Measurements from ENCODE around the gene TMEM74B. TPM values are rescaled to one million over a fixed set of nuclear protein-coding genes. Genes with fewer than 3 reads are reported as not detected.

TMEM74B gene
- total and polyA plus RNA-seq, 2 donors (not counting 1 experiment from before 2014, with no cell fraction given): 0.42 to 1.4 TPM

- intact Hi-C loops (cut with micrococcal nuclease): no loop called here
- no peak overlapping the region for H3K9ac ChIP-seq (ENCODE audit: low read length)
- H3K4me3 ChIP-seq (ENCODE audit: control extremely low read depth in 1 of 5, extremely low read depth in 1 of 5, insufficient read depth in 1 of 5, low read depth in 2 of 5, low read length in 4 of 5): no peak overlapping the region
- TF ChIP-seq EZH2 (IDR thresholded peaks at IDR 0.05; ENCODE audit: borderline replicate concordance, insufficient read depth, low read depth, low read length, poor library complexity, severe bottlenecking): no peak
- TF ChIP-seq CTCF (IDR thresholded peaks at IDR 0.05): no peak
- ChIA-PET CTCF (interaction anchor here (0.9 kb wide), 1 partner anchor 54 kb away, joined by 3 read pairs; no protein-coding TSS in a partner anchor), POLR2A (no interaction called here)
- H3K79me2 ChIP-seq (ENCODE audit: control insufficient read depth, insufficient read depth, low read length): no peaks in the 10 kb centered on the region
- no peaks in the 10 kb centered on the region for H3K27me3 ChIP-seq (replicated peaks in 1 of 4; ENCODE audit: control extremely low read depth in 1 of 4, control insufficient read depth in 3 of 4, insufficient read depth in 4 of 4, low read length in 3 of 4)
- peaks cover 28% of the 10 kb centered on the region for H4K20me1 ChIP-seq (ENCODE audit: control insufficient read depth, insufficient read depth, low read length, poor library complexity, severe bottlenecking)
- peaks cover 3 to 60% of the 10 kb centered on the region in 2 experiments for H3K36me3 ChIP-seq (replicated peaks in 1 of 2; ENCODE audit: control extremely low read depth in 1 of 2, control insufficient read depth in 1 of 2, extremely low read depth in 1 of 2, insufficient read depth in 2 of 2, low read length in 1 of 2)
- no peak overlapping the region for H2AFZ ChIP-seq (ENCODE audit: insufficient read depth, low read depth, low read length, poor library complexity, severe bottlenecking)
- H3K4me1 Mint-ChIP-seq: peaks cover 3% of the 10 kb centered on the region
- no peak overlapping the region for H3K4me2 ChIP-seq (replicated peaks; ENCODE audit: low read depth, low read length, poor library complexity, severe bottlenecking)
- H3K4me1 ChIP-seq (ENCODE audit: control insufficient read depth in 2 of 2, insufficient read depth in 2 of 2, low read length in 2 of 2): no peaks in the 10 kb centered on the region
- ATAC-seq (ENCODE audit: low read depth) (no peak), DNase-seq (no peak)
- H3K9me3 Mint-ChIP-seq (ENCODE audit: insufficient read depth): peaks cover 3% of the 10 kb centered on the region
- no peak overlapping the region for H3K4me3 Mint-ChIP-seq
- H3K27ac ChIP-seq (ENCODE audit: low read length in 2 of 2): no peak overlapping the region
- no peak overlapping the region for H3K27ac Mint-ChIP-seq
- H3K27me3 Mint-ChIP-seq: no peaks in the 10 kb centered on the region
- over 99% methylated on average over 12 of the region's 12 CpGs for WGBS (ENCODE audit: insufficient coverage)
- H3K9me3 ChIP-seq (ENCODE audit: control extremely low read depth in 1 of 3, control insufficient read depth in 2 of 3, insufficient read depth in 1 of 3, low read length in 2 of 3): peaks cover 0 to 3% (median 2%) of the 10 kb centered on the region in 3 donors
Observed at GRCh38 chr20:1160991-1161390, 23.8 kb downstream of the TMEM74B start.

- TF ChIP-seq EZH2 (IDR thresholded peaks at IDR 0.05; ENCODE audit: borderline replicate concordance, insufficient read depth, low read depth, low read length, poor library complexity, severe bottlenecking) (no peak), CTCF (IDR thresholded peaks at IDR 0.05) (no peak)
- Histone ChIP-seq H3K9ac (ENCODE audit: low read length) (no peak overlapping the region), H3K4me2 (replicated peaks; ENCODE audit: low read depth, low read length, poor library complexity, severe bottlenecking) (no peak overlapping the region), H4K20me1 (ENCODE audit: control insufficient read depth, insufficient read depth, low read length, poor library complexity, severe bottlenecking) (peaks cover 28% of the 10 kb centered on the region), H3K36me3 (replicated peaks in 1 of 2; ENCODE audit: control extremely low read depth in 1 of 2, control insufficient read depth in 1 of 2, extremely low read depth in 1 of 2, insufficient read depth in 2 of 2, low read length in 1 of 2) (peaks cover 7 to 59% of the 10 kb centered on the region in 2 experiments), H3K4me1 (ENCODE audit: control insufficient read depth in 2 of 2, insufficient read depth in 2 of 2, low read length in 2 of 2) (no peaks in the 10 kb centered on the region), H3K79me2 (ENCODE audit: control insufficient read depth, insufficient read depth, low read length) (no peaks in the 10 kb centered on the region), H3K4me3 (ENCODE audit: control extremely low read depth in 1 of 5, extremely low read depth in 1 of 5, insufficient read depth in 1 of 5, low read depth in 2 of 5, low read length in 4 of 5) (no peak overlapping the region), H3K27me3 (replicated peaks in 1 of 4; ENCODE audit: control extremely low read depth in 1 of 4, control insufficient read depth in 3 of 4, insufficient read depth in 4 of 4, low read length in 3 of 4) (no peaks in the 10 kb centered on the region), H3K27ac (ENCODE audit: low read length in 2 of 2) (no peak overlapping the region), H3K9me3 (ENCODE audit: control extremely low read depth in 1 of 3, control insufficient read depth in 2 of 3, insufficient read depth in 1 of 3, low read length in 2 of 3) (peaks cover 0 to 8% (median 5%) of the 10 kb centered on the region in 3 donors), H2AFZ (ENCODE audit: insufficient read depth, low read depth, low read length, poor library complexity, severe bottlenecking) (no peak overlapping the region)
- no peak for DNase-seq
- WGBS (ENCODE audit: insufficient coverage): 100% methylated on average over 9 of the region's 10 CpGs
- Mint-ChIP-seq H3K27ac (no peak overlapping the region), H3K4me3 (no peak overlapping the region), H3K27me3 (no peaks in the 10 kb centered on the region), H3K9me3 (ENCODE audit: insufficient read depth) (peaks cover 4% of the 10 kb centered on the region), H3K4me1 (peaks cover 3% of the 10 kb centered on the region)
- intact Hi-C loops (cut with micrococcal nuclease): no loop called here
- CTCF ChIA-PET: interaction anchor here (0.6 to 0.9 kb wide), 2 partner anchors 53 to 342 kb away, joined by 3 read pairs; no protein-coding TSS in a partner anchor
- POLR2A ChIA-PET: no interaction called here
- ATAC-seq (ENCODE audit: low read depth): no peak
Observed at GRCh38 chr20:1160496-1160895, 24.3 kb downstream of the TMEM74B start.
